Loucy (cell line): ENCODE data around the gene OR2L13.

Source experiments
- EZH2phosphoT487 ChIP-seq: fragments of 200-600 bp; IDR thresholded peaks from 2 replicates; pipeline ENCODE4 v1.6.1; 2018; ENCODE audit warnings: antibody characterized with exemption, mild to moderate bottlenecking, moderate library complexity, borderline replicate concordance
- TF ChIP-seq, protein P1 (sequence below): fragments of 200-600 bp; sonication (generic); conservative IDR thresholded peaks from 2 replicates; pipeline ENCODE4 v1.5.1; 2014; ENCODE audit warnings: mild to moderate bottlenecking, antibody characterized with exemption, low read length

DNA sequence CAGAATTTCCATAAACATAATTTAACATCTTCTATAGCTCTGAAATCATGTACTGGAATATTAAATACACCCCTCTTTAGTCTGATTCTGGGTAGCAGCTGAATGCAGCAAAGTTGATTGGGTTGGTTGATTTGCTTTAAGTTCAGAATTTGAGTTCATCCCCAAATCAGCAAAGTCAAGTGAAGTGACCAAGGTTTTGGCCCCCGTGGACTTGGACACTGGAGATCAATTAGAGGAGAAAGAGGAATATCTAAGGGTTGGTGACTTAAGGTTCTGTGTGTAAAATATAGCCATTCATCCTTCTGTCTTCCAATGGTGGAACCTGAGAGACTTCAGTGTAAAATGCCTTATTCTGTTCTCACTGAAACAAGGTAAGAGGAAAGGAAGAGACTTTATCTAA is at the start of gene OR2L13:
- TF ChIP-seq EZH2phosphoT487 = no peak
- TF ChIP-seq, protein P1, sequence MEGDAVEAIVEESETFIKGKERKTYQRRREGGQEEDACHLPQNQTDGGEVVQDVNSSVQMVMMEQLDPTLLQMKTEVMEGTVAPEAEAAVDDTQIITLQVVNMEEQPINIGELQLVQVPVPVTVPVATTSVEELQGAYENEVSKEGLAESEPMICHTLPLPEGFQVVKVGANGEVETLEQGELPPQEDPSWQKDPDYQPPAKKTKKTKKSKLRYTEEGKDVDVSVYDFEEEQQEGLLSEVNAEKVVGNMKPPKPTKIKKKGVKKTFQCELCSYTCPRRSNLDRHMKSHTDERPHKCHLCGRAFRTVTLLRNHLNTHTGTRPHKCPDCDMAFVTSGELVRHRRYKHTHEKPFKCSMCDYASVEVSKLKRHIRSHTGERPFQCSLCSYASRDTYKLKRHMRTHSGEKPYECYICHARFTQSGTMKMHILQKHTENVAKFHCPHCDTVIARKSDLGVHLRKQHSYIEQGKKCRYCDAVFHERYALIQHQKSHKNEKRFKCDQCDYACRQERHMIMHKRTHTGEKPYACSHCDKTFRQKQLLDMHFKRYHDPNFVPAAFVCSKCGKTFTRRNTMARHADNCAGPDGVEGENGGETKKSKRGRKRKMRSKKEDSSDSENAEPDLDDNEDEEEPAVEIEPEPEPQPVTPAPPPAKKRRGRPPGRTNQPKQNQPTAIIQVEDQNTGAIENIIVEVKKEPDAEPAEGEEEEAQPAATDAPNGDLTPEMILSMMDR = no peak
